ENCODE results near the gene CWH43.
"Not testable (repeated sequence)": the region's sequence is repeated elsewhere in the genome, so short reads cannot be mapped to it uniquely, and the experiment has no call there.

DNA sequence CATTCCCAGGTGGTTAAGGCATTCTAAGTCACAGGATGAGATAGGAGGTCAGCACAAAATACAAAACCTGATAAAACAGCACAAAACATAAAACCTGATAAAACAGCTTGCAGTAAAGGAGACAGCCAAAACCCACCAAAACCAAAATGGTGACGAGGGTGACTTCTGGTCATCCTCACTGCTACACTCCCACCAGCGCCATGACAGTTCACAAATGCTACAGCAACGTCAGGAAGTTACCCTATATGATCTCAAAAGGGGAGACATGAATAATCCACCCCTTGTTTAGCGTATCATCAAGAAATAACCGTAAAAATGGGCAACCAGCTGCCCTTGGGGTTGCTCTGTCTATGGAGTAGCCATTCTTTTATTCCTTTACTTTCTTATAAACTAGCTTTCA is 28.7 kb upstream of the CWH43 start:
- TF ChIP-seq, protein P1, sequence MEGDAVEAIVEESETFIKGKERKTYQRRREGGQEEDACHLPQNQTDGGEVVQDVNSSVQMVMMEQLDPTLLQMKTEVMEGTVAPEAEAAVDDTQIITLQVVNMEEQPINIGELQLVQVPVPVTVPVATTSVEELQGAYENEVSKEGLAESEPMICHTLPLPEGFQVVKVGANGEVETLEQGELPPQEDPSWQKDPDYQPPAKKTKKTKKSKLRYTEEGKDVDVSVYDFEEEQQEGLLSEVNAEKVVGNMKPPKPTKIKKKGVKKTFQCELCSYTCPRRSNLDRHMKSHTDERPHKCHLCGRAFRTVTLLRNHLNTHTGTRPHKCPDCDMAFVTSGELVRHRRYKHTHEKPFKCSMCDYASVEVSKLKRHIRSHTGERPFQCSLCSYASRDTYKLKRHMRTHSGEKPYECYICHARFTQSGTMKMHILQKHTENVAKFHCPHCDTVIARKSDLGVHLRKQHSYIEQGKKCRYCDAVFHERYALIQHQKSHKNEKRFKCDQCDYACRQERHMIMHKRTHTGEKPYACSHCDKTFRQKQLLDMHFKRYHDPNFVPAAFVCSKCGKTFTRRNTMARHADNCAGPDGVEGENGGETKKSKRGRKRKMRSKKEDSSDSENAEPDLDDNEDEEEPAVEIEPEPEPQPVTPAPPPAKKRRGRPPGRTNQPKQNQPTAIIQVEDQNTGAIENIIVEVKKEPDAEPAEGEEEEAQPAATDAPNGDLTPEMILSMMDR (IDR thresholded peaks at IDR 0.05; ENCODE audit: low read length): not testable (repeated sequence)
- TF ChIP-seq EZH2phosphoT487 (IDR thresholded peaks at IDR 0.05; ENCODE audit: low read length); EZH2 (optimal IDR thresholded peaks at IDR 0.05; ENCODE audit: low read depth, low read length): not testable (repeated sequence)

Data from MM.1S (cell line).